Testis (tissue), 3 donors: ENCODE results near the gene PPP1R1A. TPM values are rescaled to one million over a fixed set of nuclear protein-coding genes. Genes with fewer than 3 reads are reported as not detected.

Source experiments
- DNase-seq: peaks from one replicate; pipeline ENCODE4 v3.0.0-alpha.2; 2019
- H3K27ac ChIP-seq, 2 donors: fragments of 200-600 bp; sonication (generic); one replicate each; pipeline ENCODE4 v1.5.1; 2019
- H3K27me3 ChIP-seq: fragments of 200-600 bp; sonication (generic); one replicate; pipeline ENCODE4 v1.5.1; 2019
- H3K36me3 ChIP-seq: fragments of 200-600 bp; sonication (generic); one replicate; pipeline ENCODE4 v1.5.1; 2017; ENCODE audit warnings: low read depth; ENCODE audit errors: missing control alignments
- H3K4me1 ChIP-seq: fragments of 200-600 bp; sonication (generic); one replicate; pipeline ENCODE4 v1.5.1; 2019
- H3K4me3 ChIP-seq, 2 donors: fragments of 200-600 bp; sonication (generic); one replicate each; pipeline ENCODE4 v1.5.1; 2017 to 2019
- H3K9me3 ChIP-seq: fragments of 200-600 bp; sonication (generic); one replicate; pipeline ENCODE4 v1.5.1; 2017
- POLR2A ChIP-seq: fragments of 450-650 bp; IDR thresholded peaks from one replicate; pipeline ENCODE4 v1.6.1; 2017; ENCODE audit warnings: antibody characterized with exemption, mild to moderate bottlenecking, moderate library complexity
- WGBS, 2 donors: methylation state at CpG; one replicate each; pipeline ENCODE4 v1.1.5; 2018; 5-methylcytosine and 5-hydroxymethylcytosine counted together
- intact Hi-C: fragments of 100-400 bp; cut with DNase I; formaldehyde crosslinking; loops from one replicate; pipeline ENCODE4 v1.15.1; 2023; ENCODE audit warnings: low total_unique reads
- polyA plus RNA-seq: library from polyadenylated mRNA; stranded (reverse); fragments of 350-450 nt; fragmentation: Illumina TruSeq; extraction: RNeasy Lipid Tissue Mini Kit (QIAGEN cat#74804); gene quantifications from one replicate; pipeline ENCODE4 v1.2.3, GENCODE V29; 2014; ENCODE audit warnings: low read depth, low replicate concordance; ENCODE audit not compliant: insufficient read depth
- total RNA-seq, 2 donors: library from RNA; depleted of rRNA; stranded (reverse); fragments of >200 nt; gene quantifications; one replicate each; pipeline ENCODE4 v1.2.3, GENCODE V29; 2016
- TF ChIP-seq, protein P1 (sequence below), 3 experiments: fragments of 450-650 bp in 2 of 3; fragments of 200-600 bp in 1 of 3; sonication (generic) in 1 of 3; IDR thresholded peaks; one replicate each; pipeline ENCODE4 v1.5.1; 2016 to 2019; ENCODE audit warnings: antibody characterized with exemption in 3 of 3, mild to moderate bottlenecking in 2 of 3, moderate library complexity in 1 of 3

The PPP1R1A gene
- total and polyA plus RNA-seq, 3 donors from 2014 or later, result 6.1 to 6.9 (median 6.3) TPM

DNA sequence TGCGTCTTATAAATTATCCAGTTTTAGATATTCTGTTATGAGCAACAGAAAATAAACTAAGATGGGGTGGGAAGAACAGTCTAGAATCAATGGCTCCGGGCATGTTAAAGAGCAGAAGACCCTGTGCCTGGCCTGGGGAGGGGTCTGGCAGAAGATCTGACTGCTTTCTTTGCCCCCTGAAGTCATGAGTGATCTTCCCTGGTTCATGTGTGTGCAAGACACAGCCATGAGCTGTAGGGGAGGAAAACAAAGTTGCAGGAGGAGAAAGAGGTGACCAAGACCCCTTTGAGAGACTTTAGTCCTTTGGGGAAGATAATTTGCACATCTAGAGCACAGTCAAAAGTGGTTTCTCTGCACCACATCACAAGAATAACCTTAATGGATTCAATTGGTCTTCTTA lies 41.5 kb upstream of the PPP1R1A start:
- Histone ChIP-seq H3K4me3 (no peak overlapping the region), H3K9me3 (no peaks in the 10 kb centered on the region), H3K27me3 (no peaks in the 10 kb centered on the region), H3K27ac (no peak overlapping the region), H3K36me3 (no peaks in the 10 kb centered on the region), H3K4me1 (no peaks in the 10 kb centered on the region)
- DNase-seq, result no peak
- 44 to 66% methylated on average over 2 of the region's 2 CpGs for WGBS, 2 donors
- TF ChIP-seq, protein P1, sequence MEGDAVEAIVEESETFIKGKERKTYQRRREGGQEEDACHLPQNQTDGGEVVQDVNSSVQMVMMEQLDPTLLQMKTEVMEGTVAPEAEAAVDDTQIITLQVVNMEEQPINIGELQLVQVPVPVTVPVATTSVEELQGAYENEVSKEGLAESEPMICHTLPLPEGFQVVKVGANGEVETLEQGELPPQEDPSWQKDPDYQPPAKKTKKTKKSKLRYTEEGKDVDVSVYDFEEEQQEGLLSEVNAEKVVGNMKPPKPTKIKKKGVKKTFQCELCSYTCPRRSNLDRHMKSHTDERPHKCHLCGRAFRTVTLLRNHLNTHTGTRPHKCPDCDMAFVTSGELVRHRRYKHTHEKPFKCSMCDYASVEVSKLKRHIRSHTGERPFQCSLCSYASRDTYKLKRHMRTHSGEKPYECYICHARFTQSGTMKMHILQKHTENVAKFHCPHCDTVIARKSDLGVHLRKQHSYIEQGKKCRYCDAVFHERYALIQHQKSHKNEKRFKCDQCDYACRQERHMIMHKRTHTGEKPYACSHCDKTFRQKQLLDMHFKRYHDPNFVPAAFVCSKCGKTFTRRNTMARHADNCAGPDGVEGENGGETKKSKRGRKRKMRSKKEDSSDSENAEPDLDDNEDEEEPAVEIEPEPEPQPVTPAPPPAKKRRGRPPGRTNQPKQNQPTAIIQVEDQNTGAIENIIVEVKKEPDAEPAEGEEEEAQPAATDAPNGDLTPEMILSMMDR (IDR thresholded peaks at IDR 0.05), result no peak
- no peak for TF ChIP-seq POLR2A
- intact Hi-C loops, result no loop called here

DNA sequence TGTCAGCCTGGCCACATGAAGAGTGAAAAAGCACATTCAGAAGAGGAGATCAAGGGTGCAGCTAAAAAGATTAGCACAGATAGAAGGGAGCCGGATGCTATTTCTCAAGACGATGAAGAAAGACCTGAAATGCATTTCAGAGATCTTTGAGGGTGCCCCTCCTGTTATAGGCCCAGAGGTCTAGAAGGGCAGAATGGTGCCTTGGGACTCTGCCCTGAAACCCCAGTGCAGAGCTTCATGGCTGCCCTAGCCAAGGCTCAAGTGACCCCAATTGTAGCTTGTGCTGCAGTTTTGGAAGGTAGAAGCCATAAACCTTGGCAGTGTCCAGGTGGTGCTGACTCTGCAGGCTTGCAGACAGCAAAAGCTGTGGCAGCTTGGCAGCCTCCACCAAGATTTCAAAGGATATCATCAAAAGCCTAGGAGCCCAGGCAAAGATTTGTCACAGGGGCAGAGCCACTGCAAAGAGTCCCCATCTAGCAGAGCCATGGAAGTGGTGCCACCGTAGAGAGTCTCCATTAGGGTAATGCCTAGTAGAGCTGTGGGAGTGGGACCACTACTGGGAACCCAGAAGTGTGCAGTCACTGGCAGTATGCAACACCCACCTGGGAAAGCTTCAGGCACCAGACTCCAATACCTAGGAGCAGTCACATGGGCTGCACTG lies 39.9 kb upstream of the PPP1R1A start:
- no peak for DNase-seq
- 97 to 98% methylated on average over 3 of the region's 3 CpGs for WGBS, 2 donors

DNA sequence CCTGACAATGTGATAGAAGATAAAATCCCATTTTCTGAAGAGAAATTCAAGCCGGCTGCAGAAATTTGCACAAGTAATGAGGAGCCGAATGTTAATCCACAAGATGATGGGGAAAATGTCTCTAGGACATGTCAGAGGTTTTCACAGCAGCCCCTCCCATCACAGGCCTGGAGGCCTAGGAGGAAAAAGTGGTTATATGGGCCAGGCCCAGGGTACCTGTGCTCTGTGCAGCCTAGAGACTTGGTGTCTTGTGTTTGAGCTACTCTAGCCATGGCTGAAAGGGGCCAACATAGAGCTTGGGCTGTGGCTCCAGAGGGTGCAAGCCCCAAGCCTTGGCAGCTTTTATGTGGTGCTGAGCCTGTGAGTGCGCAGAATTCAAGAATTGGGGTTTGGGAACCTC lies 38.8 kb upstream of the PPP1R1A start:
- no peak for DNase-seq
- Histone ChIP-seq H3K36me3 (no peaks in the 10 kb centered on the region), H3K9me3 (no peaks in the 10 kb centered on the region), H3K27ac (no peak overlapping the region), H3K4me1 (no peaks in the 10 kb centered on the region), H3K27me3 (no peaks in the 10 kb centered on the region), H3K4me3 (no peak overlapping the region)
- intact Hi-C loops, result no loop called here
- WGBS, 2 donors, result 92 to 100% methylated on average over 3 of the region's 3 CpGs
- TF ChIP-seq, protein P1 (IDR thresholded peaks at IDR 0.05), result no peak
- no peak for TF ChIP-seq POLR2A

More for the DNA sequence above, 39.9 kb upstream of the PPP1R1A start:
- Histone ChIP-seq H3K27ac (no peak overlapping the region), H3K36me3 (no peaks in the 10 kb centered on the region), H3K4me3 (no peak overlapping the region), H3K27me3 (no peaks in the 10 kb centered on the region), H3K9me3 (no peaks in the 10 kb centered on the region), H3K4me1 (no peaks in the 10 kb centered on the region)
- no peak for TF ChIP-seq POLR2A
- TF ChIP-seq, protein P1 (IDR thresholded peaks at IDR 0.05), result no peak
- intact Hi-C loops, result no loop called here

DNA sequence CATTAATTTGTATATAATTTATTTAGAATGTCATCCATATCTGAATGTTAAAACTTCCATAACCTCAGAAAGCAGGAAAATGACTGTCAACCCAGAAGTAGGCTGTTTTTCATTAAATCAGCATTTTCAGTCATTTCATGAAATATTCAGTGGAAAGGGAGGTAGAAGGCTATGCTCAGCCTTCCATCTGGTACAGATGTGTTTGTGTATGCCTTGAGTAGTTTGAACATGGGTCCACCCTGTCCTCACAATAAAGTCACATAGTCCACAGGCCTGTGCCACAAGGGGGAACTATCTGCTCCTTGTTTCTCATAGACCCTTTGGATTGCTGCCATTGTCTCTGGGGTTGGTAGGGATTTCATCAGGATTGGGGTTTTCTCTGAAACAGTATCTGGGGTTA lies 37.1 kb upstream of the PPP1R1A start:
- intact Hi-C loops, result no loop called here
- H3K4me1 ChIP-seq, result no peaks in the 10 kb centered on the region
- H3K36me3 ChIP-seq, result no peaks in the 10 kb centered on the region
- no peak for TF ChIP-seq POLR2A
- TF ChIP-seq, protein P1 (IDR thresholded peaks at IDR 0.05), result no peak
- H3K27ac ChIP-seq, result no peak overlapping the region
- DNase-seq, result no peak
- H3K9me3 ChIP-seq, result no peaks in the 10 kb centered on the region
- no peaks in the 10 kb centered on the region for H3K27me3 ChIP-seq
- H3K4me3 ChIP-seq, result no peak overlapping the region
